Activated T-helper 9 cell treated with anti-CD3 and anti-CD28 coated beads, Interleukin-2, amount 50 U/mL, for 16 hours (primary cell): ENCODE results near the gene ULK4.
A peak's percentile ranks its signal among the peaks of the same experiment; 100 is the strongest.
"Not testable (repeated sequence)": the region's sequence is repeated elsewhere in the genome, so short reads cannot be mapped to it uniquely, and the experiment has no call there.

Experiments used
- DNase-seq: peaks from one replicate; pipeline ENCODE4 v3.0.0-alpha.2; 2020; ENCODE audit warnings: low read depth

ULK4 gene

DNA sequence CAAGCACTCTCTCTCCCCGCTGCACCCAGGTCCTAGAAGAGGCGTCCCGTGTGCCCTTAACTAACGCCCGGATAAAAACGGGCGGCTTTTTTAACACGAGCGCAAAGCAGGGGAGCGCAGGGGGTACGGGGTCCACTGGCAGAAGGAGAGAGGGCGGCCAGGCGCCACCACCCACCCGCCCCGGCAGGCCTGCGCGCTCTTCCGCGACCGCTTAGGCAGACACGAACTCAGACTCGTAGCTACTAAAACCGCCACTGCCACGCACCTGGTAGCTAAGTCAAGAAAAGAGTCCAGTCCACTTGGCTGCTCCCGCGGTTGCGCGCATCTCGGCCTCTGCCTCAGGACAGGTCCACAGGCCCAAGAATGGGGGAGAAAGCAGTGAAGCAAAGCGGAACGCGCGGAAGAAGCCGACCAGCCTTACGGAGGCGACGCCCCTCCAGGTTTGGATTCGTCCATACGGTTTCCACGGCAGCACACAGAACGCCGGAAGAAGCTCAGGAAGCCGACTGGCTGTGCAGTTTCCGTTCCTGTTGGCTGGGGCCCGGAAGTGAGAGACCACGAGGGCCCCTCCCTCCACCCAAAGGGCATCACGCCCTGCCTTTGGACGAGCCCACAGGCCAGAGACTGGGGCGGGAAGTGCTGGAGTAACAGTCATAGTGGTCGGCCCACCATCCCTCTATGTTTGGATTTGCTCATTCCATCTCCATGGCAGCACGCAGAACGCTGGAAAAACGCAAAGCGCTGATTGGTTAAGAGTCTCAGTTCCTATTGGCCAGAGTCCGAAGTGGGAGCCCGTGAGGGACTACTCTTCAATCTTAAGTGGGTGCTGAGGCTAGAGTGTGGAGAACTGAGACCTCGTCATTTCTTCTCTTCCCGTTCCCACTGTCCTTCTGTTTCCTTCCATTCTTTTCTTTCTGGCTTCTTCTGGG is at the start of gene ULK4:
TSS of gene ULK4 (minus strand) at position 353 of the 929 bp plus-strand sequence. CDS start 7,344 bp downstream, outside the sequence.
- peak; percentile 90 for DNase-seq

- DNase-seq, result no peak
These were observed 48.6 kb upstream of the ULK4 start for GRCh38 chr3:42010530-42010929.

GRCh38 chr3:42009456-42009855 is 47.6 kb upstream of the ULK4 start:
- DNase-seq, result no peak

GRCh38 chr3:42007785-42008184 is 45.9 kb upstream of the ULK4 start:
- no peak for DNase-seq

DNA sequence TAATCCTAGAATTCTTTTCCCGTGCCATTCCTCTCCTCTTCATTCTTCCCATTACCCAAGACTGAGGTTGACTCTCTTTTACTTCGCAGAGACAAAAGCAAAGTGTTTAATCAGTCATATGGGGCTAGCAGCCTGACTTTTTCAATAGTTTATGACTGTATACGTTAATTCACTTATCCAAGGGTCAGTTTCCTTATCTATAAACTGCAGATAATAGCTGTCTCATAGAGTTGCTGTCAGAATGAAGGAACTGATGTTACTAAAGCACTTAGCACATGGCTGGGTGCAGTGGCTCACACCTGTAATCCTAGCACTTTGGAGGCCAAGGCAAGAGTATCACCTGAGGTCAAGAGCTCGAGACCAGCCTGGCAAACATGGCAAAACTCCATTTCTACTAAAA is 43.5 kb upstream of the ULK4 start:
- no peak for DNase-seq

GRCh38 chr3:42002790-42003189 is 40.9 kb upstream of the ULK4 start:
- DNase-seq, result no peak

DNA sequence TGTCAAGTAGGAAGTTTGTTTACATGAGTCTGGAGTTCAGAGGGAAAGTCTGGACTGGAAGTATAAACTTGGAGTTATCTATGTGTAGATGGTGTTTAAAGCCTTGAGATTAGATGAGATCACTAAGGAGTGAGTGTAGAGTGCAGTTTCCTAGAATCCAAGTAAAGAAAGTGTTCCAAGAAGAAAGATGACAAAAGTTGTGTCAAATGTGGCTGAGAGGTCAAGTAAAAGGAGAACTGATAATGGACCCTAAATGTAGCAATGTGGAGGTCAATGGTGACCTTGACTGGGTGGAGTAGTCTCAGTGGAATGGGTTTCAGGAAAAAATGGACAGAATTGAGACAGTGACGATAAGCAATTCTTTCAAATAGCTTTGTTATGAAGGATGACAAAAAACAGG is 39.9 kb upstream of the ULK4 start:
- no peak for DNase-seq

DNA sequence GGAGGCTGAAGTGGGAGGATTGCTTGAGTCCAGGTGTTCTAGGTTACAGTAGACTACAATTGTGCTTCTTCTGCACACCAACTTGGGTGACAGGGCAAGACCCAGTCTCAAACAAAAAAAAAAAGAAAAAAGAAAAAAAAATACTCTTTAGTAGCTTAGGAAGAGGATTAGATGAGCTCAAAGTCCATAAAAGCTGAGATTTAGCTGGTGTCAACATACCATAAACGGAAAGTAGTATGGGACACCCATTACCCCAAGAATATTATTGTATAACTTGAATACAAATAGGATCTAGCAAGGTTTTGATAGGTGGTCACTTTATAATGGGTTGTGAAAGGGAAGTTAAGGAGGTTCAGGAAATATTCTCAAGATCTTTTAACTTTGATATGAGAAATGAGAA is 38.0 kb upstream of the ULK4 start:
- no peak for DNase-seq

GRCh38 chr3:41997702-41998550 is 36.0 kb upstream of the ULK4 start:
- DNase-seq, result no peak

- no peak for DNase-seq
These were observed 29.5 kb upstream of the ULK4 start for GRCh38 chr3:41991437-41991836.

DNA sequence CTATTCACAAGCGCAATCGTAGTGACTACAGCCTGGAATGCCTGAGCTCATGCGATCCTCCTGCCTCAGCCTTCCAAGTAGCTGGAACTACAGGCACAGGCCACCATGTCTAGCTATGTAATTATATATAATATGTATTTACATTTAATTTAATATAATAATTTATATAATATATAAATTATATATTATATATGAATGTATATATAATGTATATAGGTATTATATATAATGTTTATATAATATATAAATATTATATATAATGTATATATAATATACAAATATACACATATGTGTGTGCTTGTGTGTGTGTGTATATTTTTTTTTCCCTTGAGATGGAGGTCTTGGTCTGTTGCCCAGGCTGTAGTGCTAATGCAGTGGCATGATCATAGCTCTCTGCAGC is 27.6 kb upstream of the ULK4 start:
- no peak for DNase-seq

DNA sequence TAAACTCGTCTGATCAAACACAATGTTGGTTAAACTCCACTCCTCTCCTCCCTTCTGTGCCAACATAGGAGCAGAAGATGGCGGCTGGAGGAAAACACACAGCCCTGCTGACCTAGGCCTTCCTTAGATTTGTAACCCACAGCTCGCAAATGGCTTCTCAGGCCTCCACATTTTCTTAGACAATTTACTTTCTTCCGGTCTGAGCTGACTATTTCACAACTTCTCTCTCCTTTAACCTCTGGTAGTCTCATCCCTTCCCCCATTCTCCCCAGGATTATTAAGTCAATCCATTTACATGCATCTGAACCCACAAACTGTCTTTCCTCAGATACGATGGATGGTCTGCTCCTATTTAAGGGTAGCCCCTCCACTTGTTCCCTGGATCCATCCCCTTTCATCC is 25.7 kb upstream of the ULK4 start:
- DNase-seq, result no peak

DNA sequence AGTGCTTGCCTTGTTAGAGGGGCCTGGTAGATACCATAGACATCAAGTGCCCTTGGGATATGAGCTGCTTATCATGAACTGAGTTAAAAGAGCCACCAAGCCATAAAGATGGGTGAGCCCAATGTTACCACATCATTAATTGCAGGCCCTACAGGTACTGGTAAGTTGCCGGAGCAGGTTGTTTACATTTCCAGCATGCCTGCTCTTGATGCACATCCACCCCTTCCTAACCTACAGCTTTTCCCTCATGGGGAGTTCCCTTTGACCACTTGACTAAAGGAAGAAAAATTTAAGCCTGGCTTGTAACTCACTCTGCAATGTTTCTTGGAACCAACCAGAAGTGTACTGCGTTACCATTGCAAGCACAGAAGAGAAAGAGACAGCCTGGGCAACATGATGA is 24.7 kb upstream of the ULK4 start:
- no peak for DNase-seq

GRCh38 chr3:41985018-41985417 is 23.1 kb upstream of the ULK4 start:
- no peak for DNase-seq

DNA sequence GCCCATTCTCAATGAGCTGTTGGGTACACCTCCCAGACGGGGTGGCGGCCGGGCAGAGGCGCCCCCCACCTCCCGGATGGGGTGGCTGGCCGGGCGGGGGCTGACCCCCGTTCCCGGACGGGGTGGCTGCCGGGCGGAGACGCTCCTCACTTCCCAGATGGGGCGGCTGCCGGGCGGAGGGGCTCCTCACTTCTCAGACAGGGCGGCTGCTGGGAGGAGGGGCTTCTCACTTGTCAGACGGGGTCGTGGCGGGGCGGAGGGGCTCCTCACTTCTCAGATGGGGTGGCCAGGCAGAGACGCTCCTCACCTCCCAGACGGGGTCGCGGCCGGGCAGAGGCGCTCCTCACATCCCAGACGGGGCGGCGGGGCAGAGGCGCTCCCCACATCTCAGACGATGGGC is 21.2 kb upstream of the ULK4 start:
- DNase-seq, result not testable (repeated sequence)

GRCh38 chr3:41977401-41977800 is 15.5 kb upstream of the ULK4 start:
- DNase-seq, result not testable (repeated sequence)

GRCh38 chr3:41975416-41976103 is 13.7 kb upstream of the ULK4 start:
- DNase-seq, result no peak

DNA sequence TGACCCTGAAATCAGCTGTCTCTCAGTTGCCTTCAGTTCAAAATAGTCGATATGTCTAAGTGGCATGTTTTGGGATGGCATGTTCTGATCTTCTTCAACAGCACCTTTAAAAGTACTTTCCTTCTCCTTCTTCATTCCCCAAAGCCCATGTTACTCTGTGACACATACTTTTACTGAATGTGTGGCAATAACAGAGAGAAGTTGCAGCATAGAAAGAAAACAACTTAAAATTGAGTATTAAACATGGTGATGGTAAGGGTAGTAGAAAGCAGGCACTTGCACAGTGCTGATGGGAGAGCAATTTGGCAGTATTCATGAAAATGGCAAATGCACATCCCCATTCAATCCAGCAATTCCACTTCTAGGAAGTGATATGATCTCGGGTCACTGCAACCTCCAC is 12.3 kb upstream of the ULK4 start:
- no peak for DNase-seq

DNA sequence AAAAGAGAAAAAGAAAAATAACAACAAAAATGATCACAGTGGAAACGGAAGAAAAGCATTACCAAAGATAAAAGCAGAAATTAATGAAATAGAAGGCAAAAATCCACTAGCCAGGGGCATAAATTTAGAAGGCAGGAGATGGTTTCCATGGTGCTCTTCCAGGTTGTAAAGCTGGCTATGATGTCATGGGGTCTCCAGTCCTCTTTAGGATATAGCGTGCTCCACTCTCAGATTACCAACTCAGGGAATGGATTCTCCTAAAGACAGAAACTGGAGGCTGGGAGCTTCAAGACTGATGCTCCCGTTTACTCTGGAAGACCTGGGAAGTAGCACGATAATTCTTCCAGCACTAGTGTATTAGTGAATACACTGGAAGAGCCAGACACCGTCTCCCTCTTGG is 10.9 kb upstream of the ULK4 start:
- DNase-seq, result no peak

DNA sequence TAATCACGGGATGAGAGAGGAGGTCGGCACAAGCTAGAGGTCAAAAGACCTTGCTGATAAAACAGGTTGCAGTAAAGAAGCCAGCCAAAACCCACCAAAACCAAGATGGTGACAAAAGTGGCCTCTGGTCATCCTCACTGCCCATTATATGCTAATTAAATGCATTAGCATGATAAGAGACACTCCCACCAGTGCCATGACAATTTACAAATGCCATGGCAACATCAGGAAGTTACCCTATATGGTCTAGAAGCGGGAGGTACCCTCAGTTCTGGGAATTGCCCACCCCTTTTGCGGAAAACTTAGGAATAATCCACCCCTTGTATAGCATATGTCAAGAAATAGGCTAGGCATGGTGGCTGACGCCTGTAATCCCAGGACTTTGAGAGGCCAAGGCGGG is 4.3 kb upstream of the ULK4 start:
- no peak for DNase-seq

DNA sequence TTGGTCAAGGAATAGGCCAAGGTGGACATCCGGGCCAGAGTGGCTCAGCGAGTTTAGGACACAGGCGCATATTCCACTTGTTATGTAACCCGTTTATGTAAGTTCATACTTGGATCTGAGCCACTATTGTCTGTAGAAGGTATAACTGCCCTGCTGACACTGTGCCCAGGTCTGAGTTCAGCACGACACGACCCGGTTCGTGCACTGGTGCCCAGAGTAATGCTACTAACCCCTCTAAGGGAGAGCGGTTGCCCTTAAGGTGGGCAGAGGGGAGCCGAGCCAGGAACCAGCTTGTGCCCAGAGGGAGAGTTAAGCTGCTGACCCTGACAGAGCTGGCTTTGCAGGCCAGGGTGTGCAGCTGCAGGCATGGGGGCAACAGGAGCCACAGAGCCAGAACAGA is 1.9 kb upstream of the ULK4 start:
- no peak for DNase-seq
